Neuronal stem cell (in vitro differentiated cells): ENCODE measurements around the gene ST6GAL1.
A peak's percentile ranks its signal among the peaks of the same experiment; 100 is the strongest.

ENCODE experiments used
- DNase-seq: peaks from one replicate; pipeline ENCODE4 v3.0.0-alpha.2; 2013; ENCODE audit warnings: low spot score
- H2AFZ ChIP-seq: one replicate; pipeline ENCODE4 v1.6.1; 2013; ENCODE audit warnings: mild to moderate bottlenecking, low read length, inconsistent platforms
- H2AK5ac ChIP-seq: 2 replicates; pipeline ENCODE4 v1.6.1; 2013; ENCODE audit warnings: low read depth, mild to moderate bottlenecking, inconsistent platforms, low read length, moderate library complexity, mixed read lengths
- H2BK120ac ChIP-seq: 2 replicates; pipeline ENCODE4 v1.6.1; 2013; ENCODE audit warnings: low read depth, mild to moderate bottlenecking, inconsistent platforms, low read length, moderate library complexity, mixed read lengths
- H2BK12ac ChIP-seq: one replicate; pipeline ENCODE4 v1.6.1; 2013; ENCODE audit warnings: low read length, inconsistent platforms
- H2BK15ac ChIP-seq: 2 replicates; pipeline ENCODE4 v1.6.1; 2013; ENCODE audit warnings: mild to moderate bottlenecking, low read length, inconsistent platforms, mixed read lengths
- H2BK5ac ChIP-seq: one replicate; pipeline ENCODE4 v1.6.1; 2013; ENCODE audit warnings: inconsistent platforms, mild to moderate bottlenecking, low read length, moderate library complexity
- H3K14ac ChIP-seq: one replicate; pipeline ENCODE4 v1.6.1; 2013; ENCODE audit warnings: low read length, inconsistent platforms
- H3K18ac ChIP-seq: 2 replicates; pipeline ENCODE4 v1.6.1; 2013; ENCODE audit warnings: low read length, inconsistent platforms
- H3K23ac ChIP-seq: 2 replicates; pipeline ENCODE4 v1.6.1; 2013; ENCODE audit warnings: low read depth, mild to moderate bottlenecking, mixed read lengths, low read length, inconsistent platforms; ENCODE audit not compliant: poor library complexity
- H3K27ac ChIP-seq: replicated peaks from 3 replicates; pipeline ENCODE4 v1.5.1; 2013; ENCODE audit warnings: low read length, inconsistent platforms
- H3K27me3 ChIP-seq, 3 experiments: 2 replicates each; pipeline ENCODE4 v1.6.1; 2013; ENCODE audit warnings: low read length in 3 of 3, mild to moderate bottlenecking in 2 of 3, inconsistent platforms in 1 of 3, low read depth in 1 of 3, mixed read lengths in 1 of 3, moderate library complexity in 1 of 3; ENCODE audit not compliant: control insufficient read depth in 3 of 3, insufficient read depth in 3 of 3
- H3K36me3 ChIP-seq, 2 donors: replicated peaks in 1 of 2; 2 replicates each; pipeline ENCODE4 v1.6.1; 2013; ENCODE audit warnings: low read length in 2 of 2; ENCODE audit not compliant: control insufficient read depth in 2 of 2, insufficient read depth in 2 of 2
- H3K4ac ChIP-seq: 2 replicates; pipeline ENCODE4 v1.6.1; 2013; ENCODE audit warnings: inconsistent platforms, mild to moderate bottlenecking, low read length, moderate library complexity
- H3K4me1 ChIP-seq, 2 donors: 1 replicate in 1 of 2; 2 replicates in 1 of 2; pipeline ENCODE4 v1.6.1; 2013; ENCODE audit warnings: low read length in 2 of 2, low read depth in 1 of 2; ENCODE audit not compliant: control insufficient read depth in 2 of 2, insufficient read depth in 1 of 2
- H3K4me2 ChIP-seq: one replicate; pipeline ENCODE4 v1.6.1; 2013; ENCODE audit warnings: mild to moderate bottlenecking, low read length, inconsistent platforms; ENCODE audit not compliant: insufficient read depth, poor library complexity, severe bottlenecking
- H3K4me3 ChIP-seq, 2 donors: 2 replicates each; pipeline ENCODE4 v1.5.1; 2013; ENCODE audit warnings: low read length in 2 of 2, mild to moderate bottlenecking in 2 of 2, inconsistent platforms in 1 of 2, moderate library complexity in 1 of 2
- H3K79me1 ChIP-seq: one replicate; pipeline ENCODE4 v1.6.1; 2013; ENCODE audit warnings: low read depth, mild to moderate bottlenecking, inconsistent platforms, low read length, moderate library complexity
- H3K9ac ChIP-seq: one replicate; pipeline ENCODE4 v1.6.1; 2013; ENCODE audit warnings: mild to moderate bottlenecking, low read depth, low read length, inconsistent platforms; ENCODE audit not compliant: poor library complexity
- H3K9me3 ChIP-seq, 2 donors: replicated peaks in 1 of 2; 2 replicates each; pipeline versions ENCODE3 to v1.6.1; 2013; ENCODE audit warnings: low read length in 2 of 2, mild to moderate bottlenecking in 2 of 2, inconsistent platforms in 1 of 2, low read depth in 1 of 2, mixed read lengths in 1 of 2, moderate library complexity in 1 of 2; ENCODE audit not compliant: control insufficient read depth in 2 of 2, insufficient read depth in 1 of 2
- H4K8ac ChIP-seq: one replicate; pipeline ENCODE4 v1.6.1; 2013; ENCODE audit warnings: low read depth, mild to moderate bottlenecking, inconsistent platforms, low read length, moderate library complexity
- H4K91ac ChIP-seq: one replicate; pipeline ENCODE4 v1.6.1; 2013; ENCODE audit warnings: low read length, low read depth, mild to moderate bottlenecking, inconsistent platforms; ENCODE audit not compliant: poor library complexity
- WGBS, 2 donors: extraction: QIAGEN DNeasy Blood & Tissue Kit; methylation state at CpG; one replicate each; pipeline ENCODE4 v1.1.7; 2013; ENCODE audit warnings: missing lambda C conversion rate in 2 of 2, mixed read lengths in 1 of 2; ENCODE audit not compliant: insufficient read length in 2 of 2, insufficient replicate concordance in 1 of 2; ENCODE audit errors: extremely low coverage in 2 of 2; 5-methylcytosine and 5-hydroxymethylcytosine counted together

The ST6GAL1 gene

DNA sequence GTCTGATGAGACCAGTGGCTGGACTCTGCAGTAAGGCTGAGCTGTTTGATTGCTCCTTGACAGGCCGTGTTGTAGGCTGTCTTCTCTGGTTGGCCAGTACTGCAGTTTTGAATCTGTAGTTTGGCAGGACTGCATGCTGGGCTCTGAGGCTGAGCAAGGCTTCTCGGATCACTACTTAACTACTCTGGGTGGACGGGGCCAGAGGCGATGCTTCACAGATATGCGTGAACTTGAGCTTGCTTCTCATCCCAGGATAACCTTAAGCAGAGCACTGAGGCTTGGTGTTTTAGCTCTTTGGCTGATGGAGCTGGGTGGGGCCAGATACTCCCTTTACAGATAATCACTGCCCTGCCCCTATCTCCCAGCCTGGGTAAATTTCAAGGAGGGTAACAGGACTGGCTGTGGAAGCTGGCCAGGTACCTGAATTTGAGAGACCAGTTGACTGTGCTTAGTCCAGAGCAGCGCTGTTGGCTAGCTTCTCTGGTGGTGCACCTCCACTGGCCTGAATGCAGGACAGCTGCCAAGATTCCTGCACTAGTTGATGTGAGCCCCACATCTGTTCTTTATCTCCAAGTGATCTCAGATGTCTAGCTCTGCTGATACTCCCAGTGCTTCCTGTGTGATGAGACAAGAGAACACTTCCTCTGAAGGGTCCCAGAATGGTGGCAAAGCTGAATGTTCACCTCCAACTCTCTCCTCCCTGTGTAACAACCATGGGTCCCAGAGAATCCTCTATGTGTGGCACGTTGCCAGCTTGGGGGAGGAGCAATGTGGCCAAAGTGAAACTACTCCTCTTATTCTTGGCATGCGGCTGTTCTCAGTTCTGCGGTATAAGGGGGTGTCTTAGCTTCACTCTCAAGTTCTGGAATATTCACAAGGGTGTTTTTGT is 171.1 kb downstream of the ST6GAL1 start:
- no peaks in the 10 kb centered on the region for H3K4me1 ChIP-seq
- H3K4ac ChIP-seq = no peak overlapping the region
- no peak overlapping the region for H3K27ac ChIP-seq
- no peak overlapping the region for H3K9ac ChIP-seq
- no peaks in the 10 kb centered on the region for H3K27me3 ChIP-seq
- H3K9me3 ChIP-seq = no peaks in the 10 kb centered on the region
- H2BK5ac ChIP-seq = no peak overlapping the region
- no peaks in the 10 kb centered on the region for H3K79me1 ChIP-seq
- H3K14ac ChIP-seq = no peak overlapping the region
- no peak overlapping the region for H4K91ac ChIP-seq
- WGBS, 2 donors = no CpG with 5 or more reads among the region's 9 CpGs
- H3K23ac ChIP-seq = no peak overlapping the region
- peak overlapping the region; percentile 53 for H2AFZ ChIP-seq
- H3K18ac ChIP-seq = no peak overlapping the region
- H2BK15ac ChIP-seq = no peak overlapping the region
- no peak overlapping the region for H4K8ac ChIP-seq
- H3K36me3 ChIP-seq = no peaks in the 10 kb centered on the region
- no peak overlapping the region for H2AK5ac ChIP-seq
- H3K4me2 ChIP-seq = no peak overlapping the region
- no peak overlapping the region for H2BK12ac ChIP-seq
- no peak for DNase-seq
- H3K4me3 ChIP-seq = no peak overlapping the region
- H2BK120ac ChIP-seq = no peak overlapping the region

DNA sequence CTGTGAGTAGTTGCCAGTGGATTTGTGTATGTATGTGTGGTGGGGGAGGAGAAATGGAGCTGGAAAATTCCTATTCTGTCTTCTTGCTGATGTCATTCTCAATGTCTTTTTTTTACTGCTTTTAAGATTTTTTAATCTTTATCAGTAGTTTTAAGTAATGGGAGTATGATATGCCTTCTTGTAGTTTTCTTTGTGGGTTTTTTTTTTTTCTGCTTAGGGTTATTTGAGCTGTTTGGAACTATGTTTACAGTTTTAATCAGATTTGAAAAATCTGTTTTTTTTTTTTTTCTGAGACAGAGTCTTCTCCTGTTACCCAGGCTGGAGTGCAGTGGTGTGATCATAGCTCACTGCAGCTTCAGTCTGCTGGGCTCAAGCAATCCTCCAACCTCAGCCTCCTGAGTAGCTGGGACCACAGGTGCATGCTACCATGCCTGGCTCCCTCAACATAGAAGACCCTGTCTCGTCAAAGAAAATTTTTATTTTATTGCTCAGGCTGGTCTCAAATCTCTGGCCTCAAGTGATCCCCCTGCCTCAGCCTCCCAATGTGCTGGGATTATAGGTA is 171.8 kb downstream of the ST6GAL1 start:
- Histone ChIP-seq H2BK12ac (no peak overlapping the region), H3K14ac (no peak overlapping the region), H4K8ac (no peak overlapping the region), H3K4me3 (no peak overlapping the region), H2BK5ac (no peak overlapping the region), H4K91ac (no peak overlapping the region), H2BK120ac (no peak overlapping the region), H3K27me3 (no peaks in the 10 kb centered on the region), H3K79me1 (no peaks in the 10 kb centered on the region), H3K36me3 (no peaks in the 10 kb centered on the region), H3K4me1 (no peaks in the 10 kb centered on the region), H2BK15ac (no peak overlapping the region), H3K9me3 (no peaks in the 10 kb centered on the region), H3K9ac (no peak overlapping the region), H3K27ac (no peak overlapping the region), H3K23ac (no peak overlapping the region), H2AFZ (no peak overlapping the region), H3K4ac (no peak overlapping the region), H2AK5ac (no peak overlapping the region), H3K18ac (no peak overlapping the region), H3K4me2 (no peak overlapping the region)
- no CpG with 5 or more reads among the region's 1 CpG for WGBS, 2 donors
- DNase-seq = no peak

DNA sequence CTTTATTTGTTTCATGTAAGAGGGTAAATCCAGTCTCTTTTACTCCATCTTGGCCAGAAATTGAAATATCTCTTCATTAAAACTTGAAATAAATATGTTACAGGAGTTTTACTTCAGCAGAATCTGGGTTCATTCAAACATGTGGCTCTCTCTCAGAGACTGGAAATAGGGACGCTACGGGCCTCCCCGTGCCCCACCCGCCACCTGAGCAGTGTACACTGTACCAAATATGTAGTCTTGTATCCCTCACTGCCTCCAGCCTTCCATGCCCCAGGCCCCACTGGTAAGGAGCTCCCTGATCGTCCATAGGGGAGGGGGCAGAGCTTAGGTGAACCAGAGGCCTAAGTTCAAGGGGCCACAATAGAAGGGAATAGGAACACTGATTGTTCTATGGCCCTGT is 172.9 kb downstream of the ST6GAL1 start:
- H3K9ac ChIP-seq = no peak overlapping the region
- no peak overlapping the region for H3K18ac ChIP-seq
- H3K9me3 ChIP-seq = no peaks in the 10 kb centered on the region
- H2AFZ ChIP-seq = no peak overlapping the region
- H3K36me3 ChIP-seq = no peaks in the 10 kb centered on the region
- H2BK12ac ChIP-seq = no peak overlapping the region
- H3K4me2 ChIP-seq = no peak overlapping the region
- no peak overlapping the region for H3K4ac ChIP-seq
- no CpG with 5 or more reads among the region's 5 CpGs for WGBS, 2 donors
- no peak overlapping the region for H3K23ac ChIP-seq
- H4K8ac ChIP-seq = no peak overlapping the region
- H2BK5ac ChIP-seq = no peak overlapping the region
- no peaks in the 10 kb centered on the region for H3K27me3 ChIP-seq
- no peak overlapping the region for H2BK120ac ChIP-seq
- no peak overlapping the region for H2BK15ac ChIP-seq
- H3K79me1 ChIP-seq = no peaks in the 10 kb centered on the region
- no peak overlapping the region for H3K27ac ChIP-seq
- no peak overlapping the region for H2AK5ac ChIP-seq
- no peak for DNase-seq
- no peak overlapping the region for H4K91ac ChIP-seq
- no peak overlapping the region for H3K14ac ChIP-seq
- no peak overlapping the region for H3K4me3 ChIP-seq
- H3K4me1 ChIP-seq = no peaks in the 10 kb centered on the region

DNA sequence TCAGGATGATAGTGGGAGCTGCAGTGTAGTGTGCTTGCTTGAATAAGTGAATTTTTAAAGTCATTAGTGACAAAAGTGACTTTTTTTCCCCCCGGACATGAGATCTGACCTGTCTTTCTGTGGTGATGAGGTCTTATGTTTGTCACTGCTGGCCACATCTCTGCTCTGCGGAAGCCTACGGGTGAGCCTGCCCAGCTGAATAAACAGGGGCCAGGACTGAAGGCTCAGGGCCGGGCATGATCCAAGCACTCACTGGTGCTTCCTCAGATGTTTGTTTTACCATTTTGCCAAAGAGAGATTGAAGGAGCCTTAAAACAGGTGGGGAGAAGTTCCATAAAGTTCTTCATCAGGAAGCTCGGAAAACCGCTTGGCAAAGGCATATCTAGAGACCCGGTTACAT is 174.0 kb downstream of the ST6GAL1 start:
- H2BK12ac ChIP-seq = no peak overlapping the region
- no peak overlapping the region for H4K8ac ChIP-seq
- H3K79me1 ChIP-seq = no peaks in the 10 kb centered on the region
- H3K27me3 ChIP-seq = no peaks in the 10 kb centered on the region
- H2AK5ac ChIP-seq = no peak overlapping the region
- H3K27ac ChIP-seq = no peak overlapping the region
- no peak overlapping the region for H2AFZ ChIP-seq
- no peak overlapping the region for H3K4ac ChIP-seq
- no CpG with 5 or more reads among the region's 7 CpGs for WGBS, 2 donors
- H3K9ac ChIP-seq = no peak overlapping the region
- no peaks in the 10 kb centered on the region for H3K9me3 ChIP-seq
- DNase-seq = no peak
- H3K14ac ChIP-seq = no peak overlapping the region
- H3K18ac ChIP-seq = no peak overlapping the region
- no peak overlapping the region for H3K4me3 ChIP-seq
- no peak overlapping the region for H4K91ac ChIP-seq
- H3K4me2 ChIP-seq = no peak overlapping the region
- H3K23ac ChIP-seq = no peak overlapping the region
- H2BK120ac ChIP-seq = no peak overlapping the region
- no peaks in the 10 kb centered on the region for H3K4me1 ChIP-seq
- no peak overlapping the region for H2BK15ac ChIP-seq
- no peaks in the 10 kb centered on the region for H3K36me3 ChIP-seq
- no peak overlapping the region for H2BK5ac ChIP-seq
